ENCODE measurements around the gene NUDT2.

Gene NUDT2

GRCh38 chr9:34371886-34372466, 42.6 kb downstream of the NUDT2 start:
- no peak for DNase-seq

GRCh38 chr9:34372467-34373011, 43.2 kb downstream of the NUDT2 start:
- no peak for DNase-seq

GRCh38 chr9:34373749-34374148, 44.4 kb downstream of the NUDT2 start:
- DNase-seq = no peak

- no peak for DNase-seq
Observed at GRCh38 chr9:34374339-34374738, 45.0 kb downstream of the NUDT2 start.

GRCh38 chr9:34374905-34375552, 45.7 kb downstream of the NUDT2 start:
- DNase-seq = no peak

GRCh38 chr9:34375901-34376595, 46.7 kb downstream of the NUDT2 start:
- peak; percentile 39 for DNase-seq

GRCh38 chr9:34376596-34377403, 47.4 kb downstream of the NUDT2 start, which contains the start of gene MYORG:
Gene MYORG, minus strand, starts transcription at chr9:34376898. Its CDS starts 3,955 bp downstream, at chr9:34372943.
- DNase-seq = peak; percentile 97

- DNase-seq = no peak
Observed at GRCh38 chr9:34377404-34377746, 48.0 kb downstream of the NUDT2 start.

GRCh38 chr9:34378376-34379060, 49.1 kb downstream of the NUDT2 start:
- no peak for DNase-seq

GRCh38 chr9:34379334-34380033, 50.1 kb downstream of the NUDT2 start:
- peak; percentile 93 for DNase-seq

GRCh38 chr9:34380034-34380510, 50.7 kb downstream of the NUDT2 start:
- DNase-seq = no peak

- DNase-seq = peak; percentile 73
Observed at GRCh38 chr9:34380511-34381315, 51.3 kb downstream of the NUDT2 start.

- DNase-seq = no peak
Observed at GRCh38 chr9:34381323-34381722, 52.0 kb downstream of the NUDT2 start.

GRCh38 chr9:34382054-34382453, 52.7 kb downstream of the NUDT2 start:
- no peak for DNase-seq

GRCh38 chr9:34382879-34383278, 53.5 kb downstream of the NUDT2 start:
- no peak for DNase-seq

GRCh38 chr9:34383904-34384303, 54.5 kb downstream of the NUDT2 start:
- no peak for DNase-seq

GRCh38 chr9:34384368-34385165, 55.2 kb downstream of the NUDT2 start:
- DNase-seq = no peak

- DNase-seq = no peak
Observed at GRCh38 chr9:34385561-34386230, 56.3 kb downstream of the NUDT2 start.

GRCh38 chr9:34386656-34387055, 57.3 kb downstream of the NUDT2 start:
- DNase-seq = no peak

All from stimulated activated CD4-positive, alpha-beta T cell treated with anti-CD3 and anti-CD28 coated beads, Interleukin-1b, Interleukin-23, amount 100 ng/mL, for 48 hours (primary cell).